ENCODE results near the gene PDPR. TPM values are rescaled to one million over a fixed set of nuclear protein-coding genes. Genes with fewer than 3 reads are reported as not detected.
"Not testable (repeated sequence)": the region's sequence is repeated elsewhere in the genome, so short reads cannot be mapped to it uniquely, and the experiment has no call there.

PDPR gene
- 20.9 and 35.0 TPM in 2 replicates for total RNA-seq
- 8.7 and 16.0 TPM in 2 replicates for polyA plus RNA-seq

GRCh38 chr16:70113982-70114826 is at the start of gene PDPR:
PDPR (plus strand) TSS chr16:70114332; CDS start chr16:70120493, 6,161 bp downstream.
- not testable (repeated sequence) for H3K36me3 ChIP-seq; H3K9me3 ChIP-seq (ENCODE audit: low read depth); H3K27me3 ChIP-seq; H3K4me1 ChIP-seq (ENCODE audit: low read depth)
- H3K4me3 ChIP-seq: peak within 1 kb of the TSS; percentile 60
- peak; percentile 92 to 95 for DNase-seq (ENCODE audit: low read depth in 1 of 2, low spot score in 1 of 2)
- peak within 1 kb of the TSS; percentile 86 for H3K27ac ChIP-seq

- H3K27me3 ChIP-seq; H3K36me3 ChIP-seq; H3K4me1 ChIP-seq (ENCODE audit: low read depth); H3K9me3 ChIP-seq (ENCODE audit: low read depth): not testable (repeated sequence)
- Histone ChIP-seq H3K27ac (peak overlapping the region; percentile 96), H3K4me3 (peak overlapping the region; percentile 94)
- peak in 1 of 2 donors; percentile 13 for DNase-seq (ENCODE audit: low read depth in 1 of 2, low spot score in 1 of 2)
These were observed 49.2 kb upstream of the PDPR start for GRCh38 chr16:70064841-70065370.

- H3K9me3 ChIP-seq (ENCODE audit: low read depth); H3K4me1 ChIP-seq (ENCODE audit: low read depth); H3K27me3 ChIP-seq; DNase-seq (ENCODE audit: low read depth in 1 of 2, low spot score in 1 of 2); H3K36me3 ChIP-seq: not testable (repeated sequence)
- peak overlapping the region; percentile 96 for H3K27ac ChIP-seq
- peak overlapping the region; percentile 94 for H3K4me3 ChIP-seq
These were observed 48.8 kb upstream of the PDPR start for GRCh38 chr16:70065376-70065745.

- Histone ChIP-seq H3K27ac (peak overlapping the region; percentile 96), H3K4me3 (peak overlapping the region; percentile 94)
- not testable (repeated sequence) for H3K27me3 ChIP-seq; H3K4me1 ChIP-seq (ENCODE audit: low read depth); H3K36me3 ChIP-seq; H3K9me3 ChIP-seq (ENCODE audit: low read depth)
- DNase-seq (ENCODE audit: low read depth in 1 of 2, low spot score in 1 of 2): peak; percentile 88 to 93
These were observed 48.1 kb upstream of the PDPR start for GRCh38 chr16:70065746-70066658.

GRCh38 chr16:70066751-70067150 is 47.4 kb upstream of the PDPR start:
- not testable (repeated sequence) for DNase-seq (ENCODE audit: low read depth in 1 of 2, low spot score in 1 of 2); H3K9me3 ChIP-seq (ENCODE audit: low read depth); H3K27me3 ChIP-seq; H3K36me3 ChIP-seq; H3K4me1 ChIP-seq (ENCODE audit: low read depth); H3K27ac ChIP-seq
- H3K4me3 ChIP-seq: peak overlapping the region; percentile 94

GRCh38 chr16:70079081-70079480 is 35.1 kb upstream of the PDPR start:
- H3K27ac ChIP-seq; DNase-seq (ENCODE audit: low read depth in 1 of 2, low spot score in 1 of 2); H3K9me3 ChIP-seq (ENCODE audit: low read depth); H3K36me3 ChIP-seq; H3K27me3 ChIP-seq; H3K4me3 ChIP-seq; H3K4me1 ChIP-seq (ENCODE audit: low read depth): not testable (repeated sequence)

- H3K4me3 ChIP-seq; H3K9me3 ChIP-seq (ENCODE audit: low read depth); H3K4me1 ChIP-seq (ENCODE audit: low read depth); H3K27ac ChIP-seq; DNase-seq (ENCODE audit: low read depth in 1 of 2, low spot score in 1 of 2); H3K36me3 ChIP-seq; H3K27me3 ChIP-seq: not testable (repeated sequence)
These were observed 32.9 kb upstream of the PDPR start for GRCh38 chr16:70081219-70081618.

GRCh38 chr16:70083931-70084330 is 30.2 kb upstream of the PDPR start:
- not testable (repeated sequence) for H3K9me3 ChIP-seq (ENCODE audit: low read depth); H3K4me1 ChIP-seq (ENCODE audit: low read depth); H3K36me3 ChIP-seq; H3K4me3 ChIP-seq; H3K27ac ChIP-seq; H3K27me3 ChIP-seq; DNase-seq (ENCODE audit: low read depth in 1 of 2, low spot score in 1 of 2)

- not testable (repeated sequence) for DNase-seq (ENCODE audit: low read depth in 1 of 2, low spot score in 1 of 2); H3K27ac ChIP-seq; H3K4me1 ChIP-seq (ENCODE audit: low read depth); H3K36me3 ChIP-seq; H3K9me3 ChIP-seq (ENCODE audit: low read depth); H3K27me3 ChIP-seq; H3K4me3 ChIP-seq
These were observed 26.0 kb upstream of the PDPR start for GRCh38 chr16:70088160-70088559.

- not testable (repeated sequence) for H3K9me3 ChIP-seq (ENCODE audit: low read depth); H3K4me1 ChIP-seq (ENCODE audit: low read depth); DNase-seq (ENCODE audit: low read depth in 1 of 2, low spot score in 1 of 2); H3K4me3 ChIP-seq; H3K36me3 ChIP-seq; H3K27me3 ChIP-seq; H3K27ac ChIP-seq
These were observed 25.3 kb upstream of the PDPR start for GRCh38 chr16:70088877-70089276.

- not testable (repeated sequence) for H3K4me3 ChIP-seq; H3K27me3 ChIP-seq; DNase-seq (ENCODE audit: low read depth in 1 of 2, low spot score in 1 of 2)
These were observed 24.8 kb upstream of the PDPR start for GRCh38 chr16:70089289-70089688.

GRCh38 chr16:70091104-70091503 is 23.0 kb upstream of the PDPR start:
- H3K4me3 ChIP-seq; H3K27me3 ChIP-seq; H3K4me1 ChIP-seq (ENCODE audit: low read depth); DNase-seq (ENCODE audit: low read depth in 1 of 2, low spot score in 1 of 2); H3K36me3 ChIP-seq; H3K9me3 ChIP-seq (ENCODE audit: low read depth); H3K27ac ChIP-seq: not testable (repeated sequence)

More at GRCh38 chr16:70089289-70089688, 24.8 kb upstream of the PDPR start:
- H3K4me1 ChIP-seq (ENCODE audit: low read depth); H3K27ac ChIP-seq; H3K36me3 ChIP-seq; H3K9me3 ChIP-seq (ENCODE audit: low read depth): not testable (repeated sequence)

- not testable (repeated sequence) for H3K9me3 ChIP-seq (ENCODE audit: low read depth); H3K27me3 ChIP-seq; H3K36me3 ChIP-seq; H3K4me3 ChIP-seq; H3K4me1 ChIP-seq (ENCODE audit: low read depth); DNase-seq (ENCODE audit: low read depth in 1 of 2, low spot score in 1 of 2); H3K27ac ChIP-seq
These were observed 20.0 kb upstream of the PDPR start for GRCh38 chr16:70094096-70094495.
